Natural killer cell (primary cell): ENCODE measurements around the gene ECM2. TPM values are rescaled to one million over a fixed set of nuclear protein-coding genes. Genes with fewer than 3 reads are reported as not detected.

Experiments used
- ATAC-seq, 3 donors: fragments of 150-1000 bp in 2 of 3; fragments of 200-7000 bp in 1 of 3; cut with Tn5 transposase; 1 replicate in 1 of 3; 2 replicates in 2 of 3; pipeline ENCODE4 v1.10.0; 2021; ENCODE audit warnings: mild to moderate bottlenecking in 2 of 3, moderate library complexity in 2 of 3
- DNase-seq, 2 donors: peaks; one replicate each; pipeline versions ENCODE4 v3.0.0 to v3.0.0-alpha.2; 2013 to 2021; ENCODE audit warnings: mixed read lengths in 1 of 2
- H3K27ac ChIP-seq: one replicate; pipeline ENCODE4 v1.5.1; 2013; ENCODE audit warnings: mild to moderate bottlenecking, low read length
- H3K27me3 ChIP-seq: one replicate; pipeline ENCODE4 v1.6.1; 2013; ENCODE audit warnings: low read length; ENCODE audit not compliant: control insufficient read depth, insufficient read depth
- H3K36me3 ChIP-seq: one replicate; pipeline ENCODE4 v1.6.1; 2013; ENCODE audit warnings: low read length; ENCODE audit not compliant: control insufficient read depth, insufficient read depth
- H3K4me1 ChIP-seq: one replicate; pipeline ENCODE4 v1.6.1; 2013; ENCODE audit warnings: low read length; ENCODE audit not compliant: control insufficient read depth, insufficient read depth
- H3K4me3 ChIP-seq: one replicate; pipeline ENCODE4 v1.5.1; 2013; ENCODE audit warnings: low read length
- H3K9me3 ChIP-seq: one replicate; pipeline ENCODE4 v1.6.1; 2013; ENCODE audit warnings: low read length; ENCODE audit not compliant: control insufficient read depth, insufficient read depth
- H3K27ac Mint-ChIP-seq, 2 donors: one replicate each; pipeline ENCODE4 v1.8.0; 2022; ENCODE audit warnings: mild to moderate bottlenecking in 2 of 2, mixed read lengths in 2 of 2, moderate library complexity in 1 of 2
- H3K27me3 Mint-ChIP-seq, 2 donors: one replicate each; pipeline ENCODE4 v1.8.0; 2022; ENCODE audit warnings: low read depth in 2 of 2, mixed read lengths in 2 of 2
- H3K36me3 Mint-ChIP-seq: one replicate; pipeline ENCODE4 v1.8.0; 2022; ENCODE audit warnings: mixed read lengths
- H3K4me1 Mint-ChIP-seq, 2 donors: one replicate each; pipeline ENCODE4 v1.8.0; 2022; ENCODE audit warnings: mixed read lengths in 2 of 2
- H3K4me3 Mint-ChIP-seq: one replicate; pipeline ENCODE4 v1.8.0; 2022; ENCODE audit warnings: mild to moderate bottlenecking, moderate library complexity, mixed read lengths
- H3K9me3 Mint-ChIP-seq, 2 donors: one replicate each; pipeline ENCODE4 v1.8.0; 2022; ENCODE audit warnings: mixed read lengths in 2 of 2
- CTCF ChIP-seq: fragments of 200-600 bp; IDR thresholded peaks from one replicate; pipeline ENCODE4 v1.8.0; 2022; ENCODE audit warnings: antibody characterized with exemption
- WGBS: methylation state at CpG from one replicate; pipeline ENCODE4 v1.1.7; 2013; ENCODE audit warnings: missing lambda C conversion rate; ENCODE audit not compliant: insufficient coverage; 5-methylcytosine and 5-hydroxymethylcytosine counted together
- intact Hi-C: fragments of 100-400 bp; cut with micrococcal nuclease; formaldehyde crosslinking; loops from one replicate; pipeline ENCODE4 v1.14.2; 2022
- total RNA-seq, 4 donors: library from RNA; stranded (reverse); fragments of 120-200 nt in 1 of 4; gene quantifications; one replicate each; pipeline versions ENCODE4 v1.2.3 to v1.2.4, GENCODE V29; 2013 to 2022

ECM2 gene
- total RNA-seq, 3 donors from 2014 or later (not counting 1 experiment from before 2014, with no cell fraction given) = not detected

DNA sequence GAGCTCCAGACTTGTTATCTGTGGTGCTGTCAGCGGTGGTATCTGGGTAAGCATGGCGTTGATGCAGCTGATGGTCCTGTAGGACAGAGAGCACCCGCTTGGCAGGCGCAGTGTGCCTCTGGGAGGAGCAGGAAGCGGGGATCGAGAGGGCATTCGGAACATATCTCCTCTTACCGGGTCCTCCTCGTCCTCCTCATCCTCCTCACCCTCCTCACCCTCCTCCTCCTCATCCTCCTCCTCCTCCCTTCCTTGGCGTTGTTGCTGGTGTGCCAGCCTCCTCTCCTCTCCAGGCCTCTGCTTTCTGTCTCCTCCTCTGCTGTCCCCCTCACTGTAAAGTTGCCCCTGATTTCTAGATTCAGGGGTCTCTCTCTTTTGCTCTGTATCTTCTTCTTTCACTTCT is 21.2 kb downstream of the ECM2 start:
- 96% methylated on average over 10 of the region's 10 CpGs for WGBS
- ATAC-seq = no peak
- no peaks in the 10 kb centered on the region for H3K4me1 Mint-ChIP-seq
- no peaks in the 10 kb centered on the region for H3K9me3 ChIP-seq
- no peak overlapping the region for H3K4me3 Mint-ChIP-seq
- DNase-seq = no peak
- H3K27ac ChIP-seq = no peak overlapping the region
- H3K27me3 ChIP-seq = no peaks in the 10 kb centered on the region
- TF ChIP-seq CTCF = no peak
- H3K4me1 ChIP-seq = no peaks in the 10 kb centered on the region
- no peak overlapping the region for H3K4me3 ChIP-seq
- H3K36me3 ChIP-seq = no peaks in the 10 kb centered on the region
- intact Hi-C loops = no loop called here
- no peaks in the 10 kb centered on the region for H3K27me3 Mint-ChIP-seq
- H3K9me3 Mint-ChIP-seq = no peaks in the 10 kb centered on the region
- H3K36me3 Mint-ChIP-seq = no peaks in the 10 kb centered on the region
- no peak overlapping the region for H3K27ac Mint-ChIP-seq

DNA sequence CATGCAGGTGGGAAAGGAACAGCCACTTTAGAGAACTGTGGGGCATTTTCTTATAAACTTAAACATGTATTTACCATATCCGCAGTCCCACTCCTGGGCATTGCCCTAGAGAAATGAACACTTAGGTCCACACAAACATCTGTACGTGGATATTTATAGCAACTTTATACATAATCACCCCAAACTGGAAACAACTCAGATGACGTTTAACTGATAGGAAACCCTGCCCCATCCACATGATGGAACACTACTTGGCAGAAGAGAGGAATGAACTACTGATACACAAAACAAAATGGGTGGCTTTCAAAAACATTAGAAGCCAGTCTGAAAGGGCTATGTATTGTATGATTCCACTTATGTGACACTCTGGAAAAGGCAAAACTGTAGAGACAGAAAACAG is 22.4 kb downstream of the ECM2 start:
- DNase-seq (no peak), ATAC-seq (no peak)
- no peak for TF ChIP-seq CTCF
- H3K27ac Mint-ChIP-seq = no peak overlapping the region
- H3K36me3 Mint-ChIP-seq = no peaks in the 10 kb centered on the region
- Histone ChIP-seq H3K4me3 (no peak overlapping the region), H3K27me3 (no peaks in the 10 kb centered on the region), H3K36me3 (no peaks in the 10 kb centered on the region), H3K9me3 (no peaks in the 10 kb centered on the region), H3K27ac (no peak overlapping the region), H3K4me1 (no peaks in the 10 kb centered on the region)
- no peak overlapping the region for H3K4me3 Mint-ChIP-seq
- H3K4me1 Mint-ChIP-seq = no peaks in the 10 kb centered on the region
- no peaks in the 10 kb centered on the region for H3K27me3 Mint-ChIP-seq
- no peaks in the 10 kb centered on the region for H3K9me3 Mint-ChIP-seq
- 96% methylated on average over 2 of the region's 3 CpGs for WGBS
- intact Hi-C loops = no loop called here

- no peaks in the 10 kb centered on the region for H3K36me3 ChIP-seq
- no peak for TF ChIP-seq CTCF
- H3K4me1 ChIP-seq = no peaks in the 10 kb centered on the region
- Mint-ChIP-seq H3K4me3 (no peak overlapping the region), H3K27ac (no peak overlapping the region), H3K9me3 (no peaks in the 10 kb centered on the region), H3K36me3 (no peaks in the 10 kb centered on the region), H3K4me1 (no peaks in the 10 kb centered on the region), H3K27me3 (no peaks in the 10 kb centered on the region)
- ATAC-seq (no peak), DNase-seq (no peak)
- no peaks in the 10 kb centered on the region for H3K27me3 ChIP-seq
- H3K4me3 ChIP-seq = no peak overlapping the region
- intact Hi-C loops = no loop called here
- no peak overlapping the region for H3K27ac ChIP-seq
- no peaks in the 10 kb centered on the region for H3K9me3 ChIP-seq
- WGBS = 52% methylated on average over 2 of the region's 3 CpGs
Measured at GRCh38 chr9:92512622-92513021, 23.2 kb downstream of the ECM2 start.

DNA sequence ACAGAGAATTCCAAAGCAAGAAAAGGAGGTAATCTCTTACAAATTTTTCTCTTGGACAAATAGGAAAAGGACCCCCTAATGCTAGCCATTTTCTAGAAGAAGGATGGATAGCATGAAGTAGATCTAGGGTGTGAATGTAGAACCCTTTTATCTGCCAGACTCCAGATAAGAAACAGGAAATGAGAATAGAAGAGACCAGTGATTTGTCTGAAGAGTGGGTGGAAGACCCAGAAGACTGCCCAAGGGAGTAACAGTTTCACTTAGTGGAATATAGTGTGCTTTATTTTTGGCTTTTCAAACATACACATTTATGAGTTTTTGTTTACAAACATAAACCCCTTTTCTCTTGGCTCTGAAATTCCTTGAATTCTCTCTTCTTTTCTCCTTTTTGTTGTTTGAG is 25.0 kb downstream of the ECM2 start:
- H3K4me1 Mint-ChIP-seq = no peaks in the 10 kb centered on the region
- Histone ChIP-seq H3K4me3 (no peak overlapping the region), H3K27me3 (no peaks in the 10 kb centered on the region), H3K4me1 (no peaks in the 10 kb centered on the region), H3K27ac (no peak overlapping the region), H3K9me3 (no peaks in the 10 kb centered on the region), H3K36me3 (no peaks in the 10 kb centered on the region)
- no peak for TF ChIP-seq CTCF
- no peaks in the 10 kb centered on the region for H3K9me3 Mint-ChIP-seq
- H3K4me3 Mint-ChIP-seq = no peak overlapping the region
- intact Hi-C loops = no loop called here
- no peaks in the 10 kb centered on the region for H3K27me3 Mint-ChIP-seq
- H3K27ac Mint-ChIP-seq = no peak overlapping the region
- no peak for ATAC-seq
- H3K36me3 Mint-ChIP-seq = no peaks in the 10 kb centered on the region
- DNase-seq = no peak
